22Rv1 (cell line): Measurements from ENCODE around the gene CYP2S1.

Source experiments
- H3K27ac ChIP-seq: fragments of 450-650 bp; 2 replicates; pipeline ENCODE4 v1.5.1; 2017
- ZFX ChIP-seq: fragments of 450-650 bp; IDR thresholded peaks from 2 replicates; pipeline ENCODE4 v1.6.1; 2017; ENCODE audit warnings: antibody characterized with exemption, borderline replicate concordance
- TF ChIP-seq, protein P1 (sequence below): fragments of 450-650 bp; IDR thresholded peaks from 2 replicates; pipeline ENCODE4 v1.5.1; 2017; ENCODE audit warnings: mild to moderate bottlenecking

Gene CYP2S1

DNA sequence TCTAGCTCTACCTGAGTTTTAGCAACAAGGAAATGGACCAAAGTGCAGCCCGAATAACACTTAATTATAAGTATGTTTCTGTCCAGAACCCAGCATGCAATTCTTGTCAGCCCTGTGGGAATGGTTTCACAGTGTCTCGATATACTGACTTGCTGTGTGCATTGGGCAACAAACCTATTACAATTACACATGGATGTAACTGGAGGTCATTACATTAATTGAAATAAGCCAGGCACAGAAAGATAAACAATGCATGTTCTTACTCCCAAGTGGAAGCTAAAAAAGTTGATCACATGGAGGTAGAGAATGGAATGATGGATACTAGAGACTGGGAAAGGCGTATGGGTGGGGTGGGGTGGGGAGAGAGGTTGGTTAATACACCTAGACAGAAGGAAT, 5.1 kb upstream of the CYP2S1 start:
- no peak for TF ChIP-seq ZFX
- TF ChIP-seq, protein P1, sequence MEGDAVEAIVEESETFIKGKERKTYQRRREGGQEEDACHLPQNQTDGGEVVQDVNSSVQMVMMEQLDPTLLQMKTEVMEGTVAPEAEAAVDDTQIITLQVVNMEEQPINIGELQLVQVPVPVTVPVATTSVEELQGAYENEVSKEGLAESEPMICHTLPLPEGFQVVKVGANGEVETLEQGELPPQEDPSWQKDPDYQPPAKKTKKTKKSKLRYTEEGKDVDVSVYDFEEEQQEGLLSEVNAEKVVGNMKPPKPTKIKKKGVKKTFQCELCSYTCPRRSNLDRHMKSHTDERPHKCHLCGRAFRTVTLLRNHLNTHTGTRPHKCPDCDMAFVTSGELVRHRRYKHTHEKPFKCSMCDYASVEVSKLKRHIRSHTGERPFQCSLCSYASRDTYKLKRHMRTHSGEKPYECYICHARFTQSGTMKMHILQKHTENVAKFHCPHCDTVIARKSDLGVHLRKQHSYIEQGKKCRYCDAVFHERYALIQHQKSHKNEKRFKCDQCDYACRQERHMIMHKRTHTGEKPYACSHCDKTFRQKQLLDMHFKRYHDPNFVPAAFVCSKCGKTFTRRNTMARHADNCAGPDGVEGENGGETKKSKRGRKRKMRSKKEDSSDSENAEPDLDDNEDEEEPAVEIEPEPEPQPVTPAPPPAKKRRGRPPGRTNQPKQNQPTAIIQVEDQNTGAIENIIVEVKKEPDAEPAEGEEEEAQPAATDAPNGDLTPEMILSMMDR = no peak
- H3K27ac ChIP-seq = no peak overlapping the region

DNA sequence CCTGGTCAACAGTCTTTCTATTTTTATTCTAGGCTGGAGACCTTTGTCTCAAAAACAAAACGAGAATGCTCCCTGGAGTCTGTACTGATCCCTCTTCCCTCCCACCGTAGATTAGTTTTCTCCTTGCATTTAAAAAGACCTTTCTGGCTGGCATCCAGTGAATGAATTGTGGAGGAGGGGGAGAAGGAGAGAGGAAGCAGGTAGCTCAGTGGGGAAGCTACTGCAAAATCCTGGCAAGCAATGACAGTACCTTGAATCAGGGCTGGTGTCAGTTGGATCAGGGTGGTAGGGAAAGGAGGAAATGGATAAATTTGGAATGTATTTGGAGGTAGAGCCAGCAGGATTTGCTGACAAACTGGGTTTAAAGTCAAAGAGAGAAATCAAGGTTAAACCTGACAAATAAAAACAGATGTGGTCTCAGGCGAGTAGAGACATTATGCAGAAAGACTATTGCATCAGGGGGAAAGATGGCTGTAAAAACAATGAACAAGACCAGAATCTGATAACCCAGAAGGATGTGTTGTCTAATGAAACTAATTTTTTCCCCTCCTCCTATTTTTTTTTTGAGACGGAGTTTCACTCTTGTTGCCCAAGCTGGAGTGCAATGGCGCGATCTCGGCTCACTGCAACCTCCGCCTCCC, 3.5 kb upstream of the CYP2S1 start:
- H3K27ac ChIP-seq = no peak overlapping the region

DNA sequence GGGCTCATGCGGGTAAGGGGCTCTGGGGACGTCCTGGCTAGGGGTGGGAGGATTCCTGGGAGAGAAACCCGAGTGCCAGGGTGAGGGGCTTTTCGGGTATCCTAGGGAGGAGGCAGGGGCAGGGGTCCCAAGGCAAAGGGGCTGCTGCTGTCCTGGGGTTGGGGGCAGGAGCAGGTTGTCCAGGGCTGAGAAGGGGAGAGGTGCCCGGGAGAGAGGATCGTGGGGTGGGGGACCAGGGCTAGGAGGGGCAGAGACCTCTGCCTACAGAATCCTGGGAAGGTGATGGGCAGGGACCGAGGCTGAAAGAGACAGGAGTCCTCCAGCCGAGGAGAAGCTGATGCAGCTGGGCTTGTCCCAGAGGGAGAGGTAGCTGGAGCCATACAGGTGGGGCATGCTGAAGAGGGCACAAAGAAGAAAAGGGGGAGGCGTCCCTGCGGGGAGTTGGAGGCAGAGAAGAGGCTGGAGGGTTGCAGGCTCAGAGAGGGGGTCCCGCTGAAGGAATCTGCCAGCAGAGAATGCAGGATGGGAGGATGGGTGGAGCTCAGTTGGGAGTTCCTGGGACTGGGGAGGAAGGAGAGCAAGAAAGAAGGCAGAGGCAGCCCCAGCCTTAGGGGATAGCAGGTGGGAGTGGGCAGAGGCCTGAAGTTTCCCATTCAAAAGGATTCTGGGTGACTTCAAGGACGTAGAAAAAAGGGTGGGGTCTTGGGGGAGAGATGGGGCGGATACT, 574 bp downstream of the CYP2S1 start:
- H3K27ac ChIP-seq = no peak overlapping the region
- no peak for TF ChIP-seq ZFX
- TF ChIP-seq, protein P1 = no peak

More for the DNA sequence above, 3.5 kb upstream of the CYP2S1 start:
- no peak for TF ChIP-seq ZFX
- TF ChIP-seq, protein P1 = no peak

DNA sequence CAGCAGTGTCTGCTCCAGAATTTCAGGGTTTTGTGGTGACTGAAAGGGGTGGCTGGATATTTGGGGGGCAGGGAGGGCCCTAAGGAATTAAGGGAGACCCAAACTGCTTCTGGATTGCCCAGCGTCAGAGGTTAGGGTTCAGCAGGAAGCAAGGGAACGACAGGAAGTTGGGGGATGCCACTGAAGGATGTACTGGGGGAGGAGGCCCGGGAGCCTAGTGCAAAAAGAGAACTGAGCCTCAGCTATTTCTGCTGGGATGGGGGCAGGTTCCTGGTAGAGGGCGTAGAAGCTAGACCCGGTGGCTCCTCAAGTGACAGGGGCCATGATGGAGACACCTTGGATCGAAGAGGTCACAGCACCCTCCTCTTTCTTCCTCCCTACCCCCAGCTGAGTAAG, 1.1 kb downstream of the CYP2S1 start:
- no peak overlapping the region for H3K27ac ChIP-seq

DNA sequence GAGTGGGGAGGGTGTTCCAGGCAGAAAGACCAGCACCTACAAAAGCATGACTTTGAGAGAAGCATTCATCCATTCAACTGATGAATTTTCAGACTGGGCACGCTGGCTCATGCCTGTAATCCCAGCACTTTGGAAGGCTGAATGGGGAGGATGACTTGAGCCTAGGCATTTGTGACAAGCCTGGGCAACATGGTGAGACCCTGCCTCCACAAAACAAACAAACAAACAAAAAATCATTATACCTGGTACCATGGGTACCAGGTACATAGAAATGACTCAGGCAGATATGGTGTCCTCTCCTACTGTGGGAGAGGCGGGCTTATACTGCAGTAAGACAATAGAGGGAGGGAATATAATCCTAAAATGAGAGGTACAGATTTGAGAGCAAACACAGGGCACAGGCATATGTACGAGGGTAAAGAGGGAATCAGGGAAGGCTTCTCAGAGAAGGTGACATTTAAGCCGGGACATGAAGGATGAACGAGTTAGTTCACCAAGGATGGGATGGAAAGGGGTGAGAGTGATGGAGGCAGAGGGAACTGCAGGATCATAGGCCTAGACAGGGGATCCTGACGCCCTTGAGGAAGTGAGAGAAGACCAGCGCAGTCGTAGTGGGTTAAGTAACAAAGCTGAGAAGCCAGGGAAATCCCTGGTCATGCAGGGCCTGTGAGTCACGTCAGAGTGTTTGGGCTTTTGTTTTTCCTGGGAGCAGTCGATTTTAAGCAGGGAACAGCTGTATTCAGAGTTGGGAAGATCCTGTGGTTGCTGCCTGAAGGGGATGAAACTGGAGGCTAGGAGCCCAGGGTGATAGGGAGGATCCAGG, 2.9 kb downstream of the CYP2S1 start:
- no peak overlapping the region for H3K27ac ChIP-seq
- TF ChIP-seq ZFX = no peak

More for the DNA sequence above, 1.1 kb downstream of the CYP2S1 start:
- TF ChIP-seq ZFX = no peak
- TF ChIP-seq, protein P1 = no peak

DNA sequence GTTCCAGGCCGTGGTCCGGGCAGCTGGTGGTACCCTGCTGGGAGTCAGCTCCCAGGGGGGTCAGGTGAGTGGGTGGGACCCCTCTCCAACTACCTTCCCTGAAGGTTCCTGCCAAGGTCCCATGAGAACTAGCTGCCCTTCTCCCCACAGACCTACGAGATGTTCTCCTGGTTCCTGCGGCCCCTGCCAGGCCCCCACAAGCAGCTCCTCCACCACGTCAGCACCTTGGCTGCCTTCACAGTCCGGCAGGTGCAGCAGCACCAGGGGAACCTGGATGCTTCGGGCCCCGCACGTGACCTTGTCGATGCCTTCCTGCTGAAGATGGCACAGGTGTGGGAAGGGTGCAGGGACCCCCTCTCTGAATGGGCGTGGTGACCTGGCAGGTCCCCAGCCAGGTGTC, 5.5 kb downstream of the CYP2S1 start:
- no peak for TF ChIP-seq ZFX
- TF ChIP-seq, protein P1 = no peak

DNA sequence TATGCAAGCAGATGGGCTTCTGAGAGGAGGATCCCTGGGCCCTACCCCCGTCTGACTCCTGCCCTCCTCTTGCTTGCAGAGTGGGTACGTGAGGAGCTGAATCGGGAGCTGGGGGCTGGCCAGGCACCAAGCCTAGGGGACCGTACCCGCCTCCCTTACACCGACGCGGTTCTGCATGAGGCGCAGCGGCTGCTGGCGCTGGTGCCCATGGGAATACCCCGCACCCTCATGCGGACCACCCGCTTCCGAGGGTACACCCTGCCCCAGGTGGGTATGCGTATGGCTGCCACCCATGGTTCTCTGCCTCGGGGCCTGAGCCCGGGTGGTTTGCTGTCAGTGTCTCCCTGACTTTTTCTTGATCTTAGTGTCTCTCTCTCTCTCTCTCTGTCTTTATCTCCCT, 10.4 kb downstream of the CYP2S1 start:
- TF ChIP-seq ZFX = no peak
- TF ChIP-seq, protein P1 = no peak
- H3K27ac ChIP-seq = no peak overlapping the region

More for the DNA sequence above, 5.5 kb downstream of the CYP2S1 start:
- H3K27ac ChIP-seq = no peak overlapping the region
